Measurements from ENCODE around the gene LNPEP.

Gene LNPEP

DNA sequence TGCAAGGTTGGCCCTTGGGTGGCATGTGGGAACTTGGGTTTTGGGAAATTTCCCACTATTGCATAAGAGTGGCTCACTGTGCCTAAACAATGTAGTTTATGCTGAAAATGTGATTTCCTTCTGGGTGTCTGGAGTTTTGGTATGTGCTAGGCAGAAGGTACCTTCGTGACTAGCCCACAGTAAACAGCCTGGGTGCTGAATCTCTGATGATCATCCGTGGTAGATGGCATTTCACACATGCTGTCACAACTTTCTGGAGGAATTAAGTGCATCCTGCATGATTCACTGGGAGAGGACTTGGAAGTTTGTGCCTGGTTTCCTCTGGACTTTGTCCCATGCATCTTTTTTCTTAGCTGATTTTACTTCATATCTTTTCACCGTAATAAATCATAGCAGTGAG, 64.5 kb downstream of the LNPEP start:
- DNase-seq (ENCODE audit: low read depth in 2 of 2): no peak

DNA sequence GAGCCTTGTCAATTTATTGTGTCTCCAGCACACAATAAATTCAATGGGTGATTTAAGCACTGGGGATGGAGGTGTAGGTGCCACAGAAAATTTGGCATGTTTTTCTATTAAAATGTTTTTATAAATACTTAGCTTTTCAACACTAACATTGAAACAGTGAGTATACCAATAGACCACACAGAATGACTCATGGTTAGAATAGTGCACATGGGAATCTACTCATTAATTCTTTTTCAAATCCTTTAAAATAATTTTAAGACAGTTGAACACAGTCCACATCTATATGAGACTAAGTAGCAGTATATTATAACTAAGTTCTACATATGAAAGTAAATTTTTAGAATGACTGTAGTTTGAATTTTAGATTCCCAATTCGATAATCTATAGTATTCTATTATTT, 67.1 kb downstream of the LNPEP start:
- DNase-seq (ENCODE audit: low read depth in 2 of 2): no peak

DNA sequence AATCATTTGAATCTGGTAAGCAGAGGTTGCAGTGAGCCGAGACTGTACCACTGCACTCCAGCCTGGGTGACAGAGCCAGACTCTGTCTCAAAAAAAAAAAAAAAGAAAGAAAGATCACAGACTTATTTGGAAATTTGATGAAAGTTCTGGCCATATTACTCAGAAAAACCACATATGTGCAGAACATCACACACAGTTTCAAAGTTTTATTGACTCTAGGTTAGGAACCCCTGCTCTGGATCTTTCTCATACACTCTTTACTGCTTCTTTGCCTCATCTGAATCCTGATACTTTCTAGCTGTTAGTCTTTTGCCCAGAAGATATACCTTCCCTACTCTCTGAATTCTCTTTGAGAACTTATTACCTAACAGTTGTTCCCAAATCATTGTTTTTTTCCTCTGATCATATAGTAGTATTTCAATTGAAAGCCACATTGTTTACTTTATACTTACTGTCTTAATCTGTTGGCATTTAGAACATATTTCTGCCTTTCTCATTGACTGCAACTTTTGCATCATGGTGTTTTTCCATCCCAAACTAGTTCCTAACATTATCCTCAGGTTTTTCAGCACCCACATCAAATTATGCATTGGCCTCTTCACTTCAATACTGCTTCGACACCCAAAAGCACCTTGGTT, 68.7 kb downstream of the LNPEP start:
- DNase-seq (ENCODE audit: low read depth in 2 of 2): no peak

DNA sequence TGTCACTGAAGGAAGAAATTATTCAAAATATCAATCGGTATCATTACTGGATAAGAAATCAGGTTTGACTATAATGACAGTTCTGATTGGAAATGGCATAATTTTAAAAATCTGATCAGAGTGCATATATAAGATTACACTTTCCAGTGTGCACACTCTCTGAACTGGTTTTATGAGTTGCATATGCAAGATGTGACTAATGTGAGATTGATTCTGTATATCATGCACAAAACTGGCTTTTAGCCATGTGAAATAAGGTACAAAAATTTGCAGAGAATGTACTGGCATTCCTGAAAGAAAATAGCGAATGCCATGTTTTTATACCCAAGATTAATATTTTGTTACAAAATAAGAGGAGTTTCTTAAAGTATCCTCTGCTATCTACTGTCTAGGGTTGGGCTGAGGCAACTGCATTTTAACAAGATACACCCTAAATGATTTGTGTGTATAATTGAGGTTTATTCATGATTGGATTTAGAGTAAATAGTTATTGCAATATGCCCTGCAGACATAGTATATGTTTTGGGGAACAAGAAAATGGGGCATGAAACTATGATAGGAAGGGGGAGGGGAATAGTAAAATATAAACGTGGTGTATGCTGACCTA, 70.7 kb downstream of the LNPEP start:
- no peak for DNase-seq (ENCODE audit: low read depth in 2 of 2)

DNA sequence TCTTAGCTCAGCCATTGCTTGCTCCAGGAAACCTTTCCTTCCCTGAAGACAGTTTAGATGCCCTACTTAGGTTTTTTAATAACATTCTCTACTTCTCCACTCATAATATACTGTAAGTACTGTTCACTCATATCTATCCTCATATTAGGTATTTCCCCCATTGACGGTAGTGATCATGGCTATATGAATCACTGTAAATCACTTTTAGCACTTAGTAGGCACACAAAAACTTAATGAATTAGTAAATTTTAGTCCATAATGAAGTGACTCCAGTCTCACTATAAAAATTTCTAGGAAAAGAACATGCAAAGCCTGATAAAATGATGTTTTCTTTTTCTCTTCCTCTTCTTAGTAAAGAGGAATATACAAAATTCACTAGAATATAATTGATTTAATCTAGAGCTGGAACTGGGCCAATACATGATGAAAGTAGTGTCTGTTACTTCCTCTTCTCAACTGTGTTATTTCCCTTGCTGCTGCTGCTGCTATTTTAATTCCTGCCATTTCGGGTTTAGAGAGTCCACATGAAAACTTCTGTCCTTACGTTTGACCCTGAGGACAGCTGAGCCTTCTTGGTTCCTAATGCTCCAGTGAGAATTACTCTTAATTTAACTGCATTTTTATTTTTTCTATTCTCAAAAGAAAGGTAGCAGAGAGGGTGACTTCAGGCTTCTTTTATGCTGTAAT, 73.5 kb downstream of the LNPEP start:
- no peak for DNase-seq (ENCODE audit: low read depth in 2 of 2)

DNA sequence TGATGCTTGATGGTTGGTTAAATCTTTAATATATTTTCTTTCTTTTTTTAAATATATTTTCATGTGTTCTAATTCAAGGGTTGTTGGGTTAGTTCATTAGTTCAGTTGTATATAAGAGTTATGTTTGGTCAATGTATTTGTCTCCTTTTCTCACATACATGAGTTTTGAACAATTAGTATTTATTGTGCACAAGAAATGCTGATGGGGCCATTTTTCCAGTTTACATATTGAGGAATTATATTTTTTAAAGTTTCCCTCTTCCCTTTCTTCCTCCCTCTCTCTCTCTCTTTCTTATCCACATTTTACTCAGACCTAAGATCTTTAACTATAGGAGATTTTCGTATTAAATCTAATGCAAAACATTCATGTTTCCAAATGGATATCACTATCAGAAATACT, 74.0 kb downstream of the LNPEP start:
- DNase-seq (ENCODE audit: low read depth in 2 of 2): no peak

DNA sequence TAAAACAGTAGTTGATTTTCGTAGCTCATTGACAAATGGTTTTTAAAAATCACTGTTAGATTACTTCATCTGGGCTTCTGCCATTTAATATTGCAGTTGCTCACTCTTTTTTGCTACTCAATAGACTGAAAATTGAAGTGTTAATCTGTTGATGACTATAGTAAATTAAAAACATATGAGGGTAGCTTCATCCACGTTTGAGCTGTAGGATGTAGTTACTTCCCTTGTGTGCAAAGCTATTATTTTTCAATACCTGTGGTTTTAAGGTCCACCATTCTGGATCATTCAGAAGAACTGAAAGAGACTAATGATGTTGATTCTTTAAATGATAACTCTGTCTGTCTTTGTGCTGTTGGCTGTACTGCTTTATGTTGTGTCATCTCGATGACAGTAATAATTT, 74.7 kb downstream of the LNPEP start:
- DNase-seq (ENCODE audit: low read depth in 2 of 2): no peak

DNA sequence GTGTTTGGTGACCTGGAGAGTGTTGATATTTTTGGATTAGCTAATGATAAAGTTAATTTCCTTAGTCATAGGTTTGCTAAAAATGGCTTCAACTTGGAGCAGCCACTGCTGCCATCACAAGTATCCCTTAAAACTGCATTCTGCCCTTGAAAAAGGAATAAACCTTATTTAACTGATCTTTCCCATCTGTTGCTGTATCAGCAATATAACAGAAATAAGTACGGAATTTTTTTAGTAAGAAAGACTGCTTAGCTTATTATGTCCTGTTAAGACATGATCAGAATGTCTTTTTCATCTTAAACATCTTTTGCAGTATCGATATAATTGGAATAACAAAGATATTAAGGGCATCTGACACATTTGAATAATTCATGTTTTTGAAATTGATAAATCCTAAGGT, 75.7 kb downstream of the LNPEP start:
- DNase-seq (ENCODE audit: low read depth in 2 of 2): no peak

DNA sequence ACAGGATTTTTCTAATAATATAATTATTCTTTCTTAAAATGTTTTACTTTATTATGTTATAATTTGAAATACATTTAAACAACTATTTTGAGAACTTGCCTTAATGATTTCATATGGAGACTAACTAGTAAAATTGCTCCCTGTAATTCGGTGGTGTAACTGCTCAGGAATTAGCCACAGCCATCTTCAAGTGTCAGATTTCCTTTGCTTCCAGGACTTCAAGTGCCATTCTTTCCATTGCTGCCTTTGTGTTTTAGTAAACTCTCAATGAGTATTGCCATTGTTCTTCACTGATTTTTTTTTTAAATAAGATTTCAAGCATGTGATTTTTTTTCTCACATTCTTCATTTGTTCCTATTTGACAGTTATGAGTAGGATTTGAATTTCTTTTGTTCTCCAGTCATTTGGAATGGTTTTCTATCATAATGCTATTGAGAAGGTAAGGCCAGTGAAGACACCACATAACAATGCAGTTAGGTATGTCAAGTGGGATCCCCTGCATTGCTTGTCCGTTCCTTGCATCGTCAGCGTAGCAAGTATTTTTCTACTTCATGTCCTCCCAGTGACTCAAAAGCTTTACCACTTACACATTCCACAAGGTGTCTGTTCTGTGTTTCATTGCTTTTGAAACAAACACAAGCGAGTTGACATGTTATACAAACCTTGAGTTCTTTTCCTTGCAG, 83.7 kb downstream of the LNPEP start:
- no peak for DNase-seq (ENCODE audit: low read depth in 2 of 2)

DNA sequence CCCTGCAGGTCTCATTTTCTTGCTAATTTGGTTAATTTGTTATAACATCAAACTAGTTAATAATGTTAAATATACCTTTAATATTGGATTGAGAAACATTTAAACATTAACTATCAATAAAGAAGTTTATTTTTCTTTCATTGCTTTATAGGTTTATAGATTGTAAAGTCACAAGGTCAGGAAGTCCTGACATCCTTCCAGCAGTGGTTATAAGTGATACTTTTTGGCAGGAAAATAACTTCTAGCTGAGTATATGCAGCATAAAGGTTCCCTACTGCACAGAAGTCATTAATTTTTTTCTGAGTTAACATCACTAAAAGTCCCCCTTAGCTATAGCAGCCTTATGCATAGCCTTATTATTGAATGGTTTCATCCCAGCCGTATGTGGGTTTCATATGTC, 85.5 kb downstream of the LNPEP start:
- DNase-seq (ENCODE audit: low read depth in 2 of 2): no peak

DNA sequence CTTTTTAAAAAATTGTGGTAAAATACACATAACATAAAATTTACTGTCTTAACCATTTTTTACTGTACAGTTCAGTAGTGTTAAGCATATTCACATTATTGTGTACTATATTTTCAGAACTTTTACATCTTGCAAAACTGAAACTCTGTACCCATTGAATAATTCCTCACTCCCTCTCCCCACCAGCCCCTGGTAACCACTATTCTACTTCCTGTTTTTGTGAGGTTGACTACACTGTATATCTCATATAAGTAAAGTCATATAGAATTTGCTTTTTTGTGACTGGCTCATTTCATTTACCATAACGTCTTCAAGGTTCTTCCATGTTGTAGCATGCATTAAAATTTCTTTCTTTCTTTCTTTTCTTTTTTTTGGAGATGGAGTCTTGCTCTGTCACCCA, 87.0 kb downstream of the LNPEP start:
- no peak for DNase-seq (ENCODE audit: low read depth in 2 of 2)

DNA sequence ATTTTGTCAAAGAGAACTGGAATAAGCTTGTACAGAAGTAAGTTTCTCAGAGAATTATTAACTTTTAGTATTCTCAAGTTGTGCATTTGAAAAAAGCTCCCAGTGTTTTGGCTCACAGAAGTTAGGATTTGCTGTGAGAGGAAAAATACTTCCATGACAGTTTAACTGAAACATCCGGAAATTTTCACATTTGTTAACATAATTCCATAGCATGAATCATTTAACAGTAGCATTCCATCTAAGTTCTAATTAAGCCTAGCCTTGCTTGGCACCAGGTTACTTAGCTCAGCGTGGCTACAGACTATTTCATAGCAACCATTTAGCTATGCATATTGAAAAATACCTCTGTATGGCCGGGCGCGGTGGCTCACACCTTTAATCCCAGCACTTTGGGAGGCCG, 90.8 kb downstream of the LNPEP start:
- no peak for DNase-seq (ENCODE audit: low read depth in 2 of 2)

DNA sequence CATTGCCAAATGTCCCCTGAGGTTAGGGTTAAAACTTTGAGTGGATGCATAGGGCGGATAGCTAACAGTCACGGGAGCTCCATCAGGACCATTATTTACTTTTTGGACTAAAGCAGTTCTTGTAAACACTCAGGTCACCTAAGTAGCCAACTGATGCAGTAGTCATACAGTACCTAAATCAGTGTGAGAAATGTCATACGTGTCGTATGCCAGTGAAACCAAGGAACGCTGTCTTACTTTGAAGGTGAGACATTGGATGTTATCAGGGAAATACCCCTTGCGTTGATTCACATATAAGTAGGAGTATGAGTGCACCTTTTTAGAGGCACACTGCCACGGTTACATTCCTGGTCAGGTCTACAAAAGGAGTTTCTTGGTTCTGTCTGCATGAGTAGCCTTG, 101.9 kb downstream of the LNPEP start:
- DNase-seq (ENCODE audit: low read depth in 2 of 2): no peak

DNA sequence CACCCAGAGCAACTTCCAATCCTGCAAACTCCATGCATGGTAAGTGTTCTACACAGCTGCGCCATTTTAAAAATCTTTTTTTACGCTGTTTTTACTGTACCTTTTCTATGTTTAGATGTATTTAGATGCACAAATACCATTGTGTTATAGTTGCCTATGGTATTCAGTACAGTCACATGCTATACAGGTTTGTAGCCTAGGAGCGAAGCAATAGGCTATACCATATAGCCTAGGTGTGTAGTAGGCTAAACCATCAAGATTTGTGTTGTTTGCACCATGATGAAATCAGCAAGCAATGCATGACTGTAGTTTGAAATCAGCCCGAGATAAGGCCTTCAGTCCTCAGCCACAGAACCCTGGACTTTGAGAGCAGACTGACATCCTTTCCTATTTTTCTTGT, 105.4 kb downstream of the LNPEP start:
- DNase-seq (ENCODE audit: low read depth in 2 of 2): no peak

DNA sequence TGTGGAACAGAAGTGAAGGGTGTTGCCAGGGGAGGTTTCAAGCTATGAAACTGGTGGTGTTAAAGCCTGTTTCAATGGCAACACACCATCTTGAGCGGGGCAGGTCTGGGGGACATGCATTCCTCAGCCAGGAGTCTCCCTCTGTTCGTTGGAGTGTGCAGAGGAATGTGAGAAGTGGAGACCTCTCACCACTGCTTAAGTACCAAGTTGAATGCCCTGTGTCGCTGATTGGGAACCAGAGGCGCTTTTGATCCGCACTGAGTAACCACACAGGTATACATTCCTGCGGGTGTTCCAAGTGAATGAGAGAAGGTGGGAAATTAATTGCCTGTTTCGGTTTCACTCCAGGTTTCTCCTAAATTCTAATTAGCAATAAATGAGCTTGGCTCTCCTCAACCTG, 107.1 kb downstream of the LNPEP start:
- no peak for DNase-seq (ENCODE audit: low read depth in 2 of 2)

DNA sequence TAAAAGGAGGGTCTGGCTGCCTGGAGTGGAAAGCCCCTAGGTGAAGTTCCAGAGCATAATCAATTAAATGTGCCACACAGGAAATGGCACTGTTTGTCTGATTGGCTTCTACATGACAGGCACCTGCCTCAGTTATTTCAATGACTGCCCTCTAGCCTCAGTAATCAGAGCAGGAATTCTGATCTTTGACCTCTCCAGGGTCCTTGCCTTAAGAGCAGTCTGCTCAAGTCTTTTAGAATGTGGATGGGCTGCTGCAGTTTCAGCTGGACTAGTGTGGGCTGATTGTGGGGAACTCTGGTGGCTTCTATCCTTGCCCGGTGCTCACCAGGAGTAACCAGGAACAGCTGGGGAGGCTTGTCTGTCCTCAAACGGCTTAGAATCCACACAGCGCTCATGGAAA, 107.6 kb downstream of the LNPEP start:
- DNase-seq (ENCODE audit: low read depth in 2 of 2): no peak

DNA sequence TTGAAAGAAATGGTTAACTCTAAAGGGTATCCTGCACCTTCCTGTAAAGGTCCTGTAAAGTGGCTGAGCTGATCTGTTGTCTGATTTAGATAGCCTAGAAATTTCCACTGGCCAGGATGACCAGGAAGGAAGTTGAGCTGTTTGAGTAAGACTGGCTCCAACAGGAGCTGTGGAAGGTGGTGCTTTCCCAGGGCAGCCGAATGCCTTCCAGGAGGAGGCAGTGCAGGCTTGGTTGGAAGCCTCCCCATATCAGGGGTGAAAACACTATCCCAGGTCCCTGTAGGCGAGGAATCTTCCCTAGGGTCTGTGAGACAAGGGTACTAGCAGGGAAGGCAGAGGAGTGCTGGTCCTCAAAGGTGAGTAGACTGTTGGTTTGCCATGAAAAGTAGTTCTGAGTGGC, 108.2 kb downstream of the LNPEP start:
- no peak for DNase-seq (ENCODE audit: low read depth in 2 of 2)

DNA sequence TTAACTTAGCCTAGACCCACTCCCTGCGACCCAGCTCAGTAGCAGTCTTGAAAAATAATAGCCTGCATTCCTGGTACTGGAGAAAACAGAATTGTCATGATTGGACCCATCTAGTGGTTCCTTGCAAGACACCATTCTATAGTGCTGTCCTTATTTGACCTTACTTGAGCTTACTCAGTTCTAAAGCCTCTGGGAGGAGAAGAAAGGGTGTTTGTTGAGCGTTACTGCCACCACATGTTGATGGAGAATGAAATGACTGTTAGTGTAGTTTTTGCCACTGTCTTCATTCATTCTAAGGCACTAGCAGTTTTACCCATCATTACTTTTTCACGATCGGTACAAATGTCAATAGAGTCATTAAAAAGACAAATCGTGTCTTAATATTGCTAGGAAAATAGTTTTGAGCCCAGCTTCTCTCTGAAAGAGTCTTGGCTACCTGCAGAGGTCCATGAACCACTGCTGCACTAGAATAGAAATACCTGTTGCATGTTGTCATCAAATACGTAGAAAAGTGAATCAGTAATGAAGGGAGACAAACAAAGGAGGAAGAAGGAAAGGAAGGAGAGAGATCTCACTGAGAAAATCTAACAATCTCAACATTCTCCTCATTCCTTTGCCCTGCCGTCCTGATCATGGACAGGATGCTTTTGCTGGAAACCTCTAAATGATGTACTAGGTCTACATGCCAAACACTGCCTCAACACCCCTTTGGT, 110.5 kb downstream of the LNPEP start:
- DNase-seq (ENCODE audit: low read depth in 2 of 2): no peak

DNA sequence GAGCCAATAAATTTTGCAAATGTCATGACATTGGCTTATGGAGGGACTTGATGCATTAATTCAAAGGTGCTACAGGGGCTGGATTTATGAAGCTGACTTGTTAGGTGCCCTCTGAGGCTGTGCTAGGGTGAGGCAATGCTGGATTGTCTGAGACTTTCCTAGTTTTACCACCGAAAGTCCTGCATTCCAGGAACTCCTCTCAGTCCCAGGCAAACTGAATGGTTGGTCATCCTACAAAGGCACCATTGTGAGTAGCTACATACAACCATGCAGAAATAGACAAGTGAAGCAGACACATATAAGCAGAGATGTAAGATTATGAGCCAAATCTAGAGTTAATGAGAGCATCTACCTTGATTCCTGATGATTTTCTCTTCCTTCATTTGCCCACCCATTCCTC, 111.2 kb downstream of the LNPEP start:
- DNase-seq (ENCODE audit: low read depth in 2 of 2): no peak

DNA sequence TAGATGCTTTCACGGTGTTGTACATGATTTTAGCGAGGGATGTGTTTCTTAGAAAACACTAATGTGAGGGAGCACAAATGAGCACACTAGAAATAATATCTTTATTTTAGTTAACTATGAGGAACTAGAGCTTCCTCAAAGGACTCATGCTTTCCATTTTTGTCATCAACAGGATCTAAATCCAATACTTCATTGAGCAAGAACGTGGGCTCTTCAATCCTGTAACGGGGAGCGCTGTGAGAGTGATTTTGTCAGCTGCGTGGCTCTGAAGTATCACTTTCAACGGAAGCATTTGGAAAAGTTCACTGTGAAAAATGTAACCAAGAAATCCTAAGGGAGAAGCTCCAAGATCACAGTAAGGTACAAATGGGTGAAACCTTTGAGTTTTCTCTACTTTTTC, 113.3 kb downstream of the LNPEP start:
- no peak for DNase-seq (ENCODE audit: low read depth in 2 of 2)

DNA sequence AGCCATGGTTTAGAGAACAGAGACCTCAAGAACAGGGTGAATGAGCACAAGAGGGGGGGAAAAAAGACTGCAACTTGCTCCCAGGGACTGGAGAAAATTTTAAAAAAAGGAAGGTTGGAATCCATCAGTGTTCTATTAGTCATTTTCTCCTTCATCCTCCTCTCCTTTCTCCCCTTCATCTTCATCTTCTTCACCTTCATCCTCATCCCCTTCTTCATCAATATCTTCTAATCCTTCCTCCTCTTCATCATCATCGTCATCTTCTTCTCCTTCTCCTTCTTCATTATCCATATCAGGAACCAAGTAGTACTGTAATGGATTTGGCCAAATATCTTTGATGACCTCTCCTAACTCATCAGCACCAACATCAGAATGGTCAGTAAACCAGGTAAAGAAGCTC, 120.4 kb downstream of the LNPEP start:
- no peak for DNase-seq (ENCODE audit: low read depth in 2 of 2)

DNA sequence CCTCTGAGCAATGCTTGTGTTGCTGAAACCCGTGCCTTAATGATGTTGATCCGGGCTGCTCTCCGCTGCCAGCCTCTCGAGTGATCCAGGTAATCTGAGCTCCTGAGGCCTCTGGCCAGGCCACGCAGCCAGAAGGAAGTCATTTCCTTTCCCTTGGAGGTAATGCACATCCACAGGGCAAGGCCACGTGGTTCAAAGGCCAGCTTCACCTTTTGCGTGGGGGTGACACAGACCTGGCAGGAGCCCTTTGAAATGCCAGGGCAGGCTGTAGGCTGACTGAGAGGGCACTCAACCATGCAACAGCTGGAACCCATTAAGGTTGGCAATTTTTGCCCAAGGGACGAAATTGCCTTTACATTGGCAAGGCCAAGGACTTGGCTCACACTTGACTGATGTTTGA, 126.2 kb downstream of the LNPEP start:
- no peak for DNase-seq (ENCODE audit: low read depth in 2 of 2)

All from activated CD4-positive, alpha-beta T cell treated with anti-CD3 and anti-CD28 coated beads for 24 hours (primary cell).